Caco-2 (cell line): ENCODE data around the gene BTAF1. TPM values are rescaled to one million over a fixed set of nuclear protein-coding genes. Genes with fewer than 3 reads are reported as not detected.
"Not testable (repeated sequence)": the region's sequence is repeated elsewhere in the genome, so short reads cannot be mapped to it uniquely, and the experiment has no call there.

Source experiments
- BruUV-seq: library from RNA; stranded (reverse); fragments of 400-500 nt; replicated peaks from 2 replicates; lab custom pipeline; 2021; lab: Mats Ljungman, UMichigan
- CTCF ChIA-PET: fragments of 300-600 bp; sonication (Branson Sonifier 250); formaldehyde crosslinking; loops from one replicate; lab custom pipeline; 2022; ENCODE audit warnings: antibody characterized with exemption; lab: Charles Lee
- POLR2A ChIA-PET: fragments of 300-600 bp; sonication (Branson Sonifier 250); formaldehyde crosslinking; loops from one replicate; lab custom pipeline; 2022; ENCODE audit warnings: antibody characterized with exemption; lab: Charles Lee
- DNase-seq, 2 experiments: peaks; one replicate each; pipeline versions ENCODE4 v3.0.0 to v3.0.0-alpha.2; 2020 to 2022
- H3K27me3 ChIP-seq: replicated peaks from 2 replicates; pipeline ENCODE4 v1.6.0; 2011; ENCODE audit warnings: low read length; ENCODE audit not compliant: control insufficient read depth, insufficient read depth
- H3K36me3 ChIP-seq: 2 replicates; pipeline ENCODE4 v1.5.1; 2011; ENCODE audit warnings: low read length; ENCODE audit not compliant: control insufficient read depth, insufficient read depth
- H3K4me1 ChIP-seq: fragments of 250-450 bp; sonication (Bioruptor Pico); 2 replicates; pipeline ENCODE4 v1.5.1; 2020; ENCODE audit warnings: mild to moderate bottlenecking
- H3K4me3 ChIP-seq: 2 replicates; pipeline ENCODE4 v1.5.1; 2011; ENCODE audit warnings: low read depth, mild to moderate bottlenecking, control low read depth, low read length
- H3K9me3 ChIP-seq: fragments of 250-450 bp; sonication (Bioruptor Pico); 2 replicates; pipeline ENCODE4 v1.5.1; 2020; ENCODE audit warnings: mild to moderate bottlenecking, moderate library complexity
- H3K27ac Mint-ChIP-seq: one replicate; pipeline ENCODE4 v1.8.0; 2022; ENCODE audit warnings: mixed read lengths; ENCODE audit not compliant: unreplicated experiment
- H3K27me3 Mint-ChIP-seq: one replicate; pipeline ENCODE4 v1.8.0; 2022; ENCODE audit warnings: mixed read lengths; ENCODE audit not compliant: insufficient read depth, unreplicated experiment
- H3K36me3 Mint-ChIP-seq: one replicate; pipeline ENCODE4 v1.8.0; 2022; ENCODE audit warnings: mild to moderate bottlenecking, mixed read lengths; ENCODE audit not compliant: insufficient read depth, unreplicated experiment
- H3K4me1 Mint-ChIP-seq: one replicate; pipeline ENCODE4 v1.8.0; 2022; ENCODE audit warnings: low read depth, mixed read lengths; ENCODE audit not compliant: unreplicated experiment
- H3K4me3 Mint-ChIP-seq: one replicate; pipeline ENCODE4 v1.8.0; 2022; ENCODE audit warnings: mild to moderate bottlenecking, moderate library complexity, mixed read lengths; ENCODE audit not compliant: unreplicated experiment
- H3K9me3 Mint-ChIP-seq: one replicate; pipeline ENCODE4 v1.8.0; 2022; ENCODE audit warnings: mixed read lengths; ENCODE audit not compliant: unreplicated experiment
- intact Hi-C: fragments of 100-400 bp; cut with micrococcal nuclease; formaldehyde crosslinking; loops from one replicate; pipeline ENCODE4 v1.10.0; 2022; ENCODE audit not compliant: unreplicated experiment
- total RNA-seq: library from RNA; stranded (reverse); gene quantifications from 2 replicates; pipeline ENCODE4 v1.2.3, GENCODE V29; 2022
- TF ChIP-seq, protein P1 (sequence below), 2 experiments: fragments of 200-600 bp in 1 of 2; IDR thresholded peaks; 1 replicate in 1 of 2; 2 replicates in 1 of 2; pipeline versions ENCODE4 v1.5.1 to v1.8.0; 2011 to 2022; ENCODE audit warnings: antibody characterized with exemption in 1 of 2, control low read depth in 1 of 2, inconsistent platforms in 1 of 2, low read depth in 1 of 2, low read length in 1 of 2, mild to moderate bottlenecking in 1 of 2, moderate library complexity in 1 of 2; ENCODE audit not compliant: insufficient read depth in 1 of 2, severe bottlenecking in 1 of 2, unreplicated experiment in 1 of 2

The BTAF1 gene
- total RNA-seq, 1 experiment from 2014 or later: 49.7 TPM

DNA sequence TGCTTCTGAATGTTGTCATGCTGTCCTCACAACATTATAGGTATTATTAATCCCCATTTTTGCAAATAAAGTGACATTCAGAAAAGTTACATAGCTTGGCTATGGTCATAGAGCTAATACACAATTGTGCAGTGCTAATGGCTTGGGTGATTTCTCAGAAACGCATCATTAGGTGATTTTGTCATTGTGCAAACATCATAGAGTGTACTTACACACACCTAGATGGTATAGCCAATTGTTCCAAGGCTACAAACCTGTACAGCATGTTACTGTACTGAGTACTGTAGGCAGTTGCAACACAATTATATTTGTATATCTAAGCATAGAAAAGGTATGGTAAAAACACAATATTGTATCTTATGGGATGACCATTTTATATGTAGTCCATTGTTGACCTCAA, 91.0 kb downstream of the BTAF1 start:
- no peaks in the 10 kb centered on the region for H3K4me1 ChIP-seq
- no peaks in the 10 kb centered on the region for H3K27me3 Mint-ChIP-seq
- H3K27me3 ChIP-seq: no peaks in the 10 kb centered on the region
- H3K36me3 ChIP-seq: peaks cover 1% of the 10 kb centered on the region
- no peak for DNase-seq
- no peaks in the 10 kb centered on the region for H3K4me1 Mint-ChIP-seq
- H3K9me3 ChIP-seq: no peaks in the 10 kb centered on the region
- no peaks in the 10 kb centered on the region for H3K9me3 Mint-ChIP-seq
- intact Hi-C loops: no loop called here
- H3K4me3 Mint-ChIP-seq: no peak overlapping the region
- no peak overlapping the region for H3K27ac Mint-ChIP-seq
- TF ChIP-seq, protein P1, sequence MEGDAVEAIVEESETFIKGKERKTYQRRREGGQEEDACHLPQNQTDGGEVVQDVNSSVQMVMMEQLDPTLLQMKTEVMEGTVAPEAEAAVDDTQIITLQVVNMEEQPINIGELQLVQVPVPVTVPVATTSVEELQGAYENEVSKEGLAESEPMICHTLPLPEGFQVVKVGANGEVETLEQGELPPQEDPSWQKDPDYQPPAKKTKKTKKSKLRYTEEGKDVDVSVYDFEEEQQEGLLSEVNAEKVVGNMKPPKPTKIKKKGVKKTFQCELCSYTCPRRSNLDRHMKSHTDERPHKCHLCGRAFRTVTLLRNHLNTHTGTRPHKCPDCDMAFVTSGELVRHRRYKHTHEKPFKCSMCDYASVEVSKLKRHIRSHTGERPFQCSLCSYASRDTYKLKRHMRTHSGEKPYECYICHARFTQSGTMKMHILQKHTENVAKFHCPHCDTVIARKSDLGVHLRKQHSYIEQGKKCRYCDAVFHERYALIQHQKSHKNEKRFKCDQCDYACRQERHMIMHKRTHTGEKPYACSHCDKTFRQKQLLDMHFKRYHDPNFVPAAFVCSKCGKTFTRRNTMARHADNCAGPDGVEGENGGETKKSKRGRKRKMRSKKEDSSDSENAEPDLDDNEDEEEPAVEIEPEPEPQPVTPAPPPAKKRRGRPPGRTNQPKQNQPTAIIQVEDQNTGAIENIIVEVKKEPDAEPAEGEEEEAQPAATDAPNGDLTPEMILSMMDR (IDR thresholded peaks at IDR 0.05; ENCODE audit: insufficient read depth in 1 of 2, low read depth in 1 of 2, low read length in 1 of 2, severe bottlenecking in 1 of 2, unreplicated experiment in 1 of 2): no peak
- H3K4me3 ChIP-seq: no peak overlapping the region
- POLR2A ChIA-PET: no interaction called here
- peaks cover 70% of the 10 kb centered on the region for H3K36me3 Mint-ChIP-seq
- BruUV-seq: no TSS peak
- CTCF ChIA-PET: no interaction called here

DNA sequence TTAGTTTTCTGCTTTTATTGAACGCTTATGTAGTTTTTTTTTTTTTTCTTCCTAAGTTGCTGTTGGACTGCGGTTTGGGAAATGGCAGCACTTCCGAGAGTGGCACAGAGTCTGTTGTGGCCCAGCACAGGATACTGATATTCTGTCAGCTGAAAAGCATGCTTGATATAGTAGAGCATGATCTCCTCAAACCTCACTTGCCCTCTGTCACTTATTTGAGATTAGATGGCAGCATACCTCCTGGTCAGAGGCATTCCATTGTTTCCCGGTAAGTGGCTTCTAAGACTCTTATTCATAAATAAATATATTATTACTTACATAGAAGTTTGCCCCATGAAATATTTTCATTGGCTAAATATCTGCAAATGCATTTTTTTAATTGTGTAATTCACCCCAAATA, 101.1 kb downstream of the BTAF1 start:
- POLR2A ChIA-PET: interaction anchor here (0.5 kb wide), 1 partner anchor 15 kb away, joined by 4 read pairs; no protein-coding TSS in a partner anchor
- no peaks in the 10 kb centered on the region for H3K27me3 Mint-ChIP-seq
- H3K4me1 ChIP-seq: peaks cover 38% of the 10 kb centered on the region
- intact Hi-C loops: loop anchor here (10.0 kb wide), 1 partner anchor 1160 kb away; no protein-coding TSS in a partner anchor
- H3K4me3 ChIP-seq: no peak overlapping the region
- H3K27ac Mint-ChIP-seq: peak overlapping the region; percentile 63
- no peak for DNase-seq
- H3K4me3 Mint-ChIP-seq: no peak overlapping the region
- TF ChIP-seq, protein P1 (IDR thresholded peaks at IDR 0.05; ENCODE audit: insufficient read depth in 1 of 2, low read depth in 1 of 2, low read length in 1 of 2, severe bottlenecking in 1 of 2, unreplicated experiment in 1 of 2): no peak
- CTCF ChIA-PET: no interaction called here
- H3K4me1 Mint-ChIP-seq: peaks cover 19% of the 10 kb centered on the region
- no peaks in the 10 kb centered on the region for H3K9me3 ChIP-seq
- H3K36me3 ChIP-seq: peaks cover 4% of the 10 kb centered on the region
- H3K36me3 Mint-ChIP-seq: peaks cover 61% of the 10 kb centered on the region
- no peaks in the 10 kb centered on the region for H3K9me3 Mint-ChIP-seq
- H3K27me3 ChIP-seq: no peaks in the 10 kb centered on the region
- BruUV-seq: no TSS peak

DNA sequence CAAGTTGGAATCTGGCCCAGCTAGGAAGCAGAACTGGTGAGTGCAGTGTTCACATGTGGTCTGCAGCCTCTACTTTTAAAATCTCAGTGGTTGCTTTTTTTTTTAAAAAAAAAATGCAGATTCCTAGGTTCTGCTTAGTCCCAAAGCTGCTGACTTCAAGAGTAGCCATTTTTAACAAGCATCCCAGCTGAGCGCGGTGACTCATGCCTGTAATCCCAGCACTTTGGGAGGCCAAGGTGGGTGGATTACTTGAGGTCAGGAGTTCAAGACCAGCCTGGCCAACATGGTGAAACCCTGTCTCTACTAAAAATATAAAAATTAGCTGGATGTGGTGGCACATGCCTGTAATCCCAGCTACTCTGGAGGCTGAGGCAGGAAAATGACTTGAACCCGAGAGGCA, 101.8 kb downstream of the BTAF1 start:
- BruUV-seq: not testable (repeated sequence)
- H3K36me3 Mint-ChIP-seq: peaks cover 58% of the 10 kb centered on the region

More for the DNA sequence above, 101.8 kb downstream of the BTAF1 start:
- H3K4me1 Mint-ChIP-seq: peaks cover 19% of the 10 kb centered on the region
- POLR2A ChIA-PET: interaction anchor here (0.5 kb wide), 1 partner anchor 14 kb away, joined by 4 read pairs; no protein-coding TSS in a partner anchor
- H3K4me3 ChIP-seq, H3K4me3 Mint-ChIP-seq, CTCF ChIA-PET, H3K27ac Mint-ChIP-seq, H3K27me3 ChIP-seq, H3K9me3 ChIP-seq, H3K9me3 Mint-ChIP-seq, DNase-seq, H3K36me3 ChIP-seq, H3K27me3 Mint-ChIP-seq: not testable (repeated sequence)
- intact Hi-C loops: loop anchor here (10.0 kb wide), 1 partner anchor 1159 kb away; no protein-coding TSS in a partner anchor
- peaks cover 34% of the 10 kb centered on the region for H3K4me1 ChIP-seq
